ENCODE measurements around the gene TCF12.
"Not testable (repeated sequence)": the region's sequence is repeated elsewhere in the genome, so short reads cannot be mapped to it uniquely, and the experiment has no call there.

Gene TCF12

GRCh38 chr15:57010724-57011123 is 92.3 kb downstream of the TCF12 start:
- no peaks in the 10 kb centered on the region for H3K9me2 ChIP-seq (ENCODE audit: low read depth, low read length)
- no peak overlapping the region for H3K27ac ChIP-seq (ENCODE audit: low read depth, low read length, poor library complexity, severe bottlenecking)
- no peak overlapping the region for H3K4me2 ChIP-seq (ENCODE audit: low read length)
- TF ChIP-seq EZH2 (IDR thresholded peaks at IDR 0.05; ENCODE audit: borderline replicate concordance, low read length) = no peak
- no peak for TF ChIP-seq CTCF (IDR thresholded peaks at IDR 0.05; ENCODE audit: low read length)
- no peaks in the 10 kb centered on the region for H3F3A ChIP-seq (ENCODE audit: insufficient read depth, low read length)
- no peak overlapping the region for H3K4me3 ChIP-seq (ENCODE audit: low read depth, low read length, poor library complexity, severe bottlenecking)
- H3K79me2 ChIP-seq (ENCODE audit: insufficient read depth, low read length) = peaks cover 49% of the 10 kb centered on the region
- H3K36me3 ChIP-seq (ENCODE audit: insufficient read depth, low read length) = peaks cover 16% of the 10 kb centered on the region; the same call in 1 of the 2 replicates
- H3K9ac ChIP-seq (ENCODE audit: low read length) = no peak overlapping the region
- H3K27me3 ChIP-seq (ENCODE audit: insufficient read depth, low read length) = no peaks in the 10 kb centered on the region
- H2AFZ ChIP-seq (ENCODE audit: low read length) = no peak overlapping the region
- H3K4me1 ChIP-seq (ENCODE audit: insufficient read depth, low read length, severe bottlenecking) = no peaks in the 10 kb centered on the region
- H4K20me1 ChIP-seq (ENCODE audit: insufficient read depth, low read length) = no peaks in the 10 kb centered on the region
- no peaks in the 10 kb centered on the region for H3K9me3 ChIP-seq (ENCODE audit: low read length)

- no peak overlapping the region for H2AFZ ChIP-seq (ENCODE audit: low read length)
- H4K20me1 ChIP-seq (ENCODE audit: insufficient read depth, low read length) = no peaks in the 10 kb centered on the region
- TF ChIP-seq CTCF (IDR thresholded peaks at IDR 0.05; ENCODE audit: low read length) (no peak), EZH2 (IDR thresholded peaks at IDR 0.05; ENCODE audit: borderline replicate concordance, low read length) (no peak)
- peaks cover 56% of the 10 kb centered on the region for H3K79me2 ChIP-seq (ENCODE audit: insufficient read depth, low read length)
- no peaks in the 10 kb centered on the region for H3K4me1 ChIP-seq (ENCODE audit: insufficient read depth, low read length, severe bottlenecking)
- H3K27me3 ChIP-seq (ENCODE audit: insufficient read depth, low read length) = no peaks in the 10 kb centered on the region
- H3K9ac ChIP-seq (ENCODE audit: low read length) = no peak overlapping the region
- H3K9me2 ChIP-seq (ENCODE audit: low read depth, low read length) = no peaks in the 10 kb centered on the region
- H3K4me3 ChIP-seq (ENCODE audit: low read depth, low read length, poor library complexity, severe bottlenecking) = no peak overlapping the region
- H3K4me2 ChIP-seq (ENCODE audit: low read length) = no peak overlapping the region
- peaks cover 16% of the 10 kb centered on the region; the same call in 1 of the 2 replicates for H3K36me3 ChIP-seq (ENCODE audit: insufficient read depth, low read length)
- H3K9me3 ChIP-seq (ENCODE audit: low read length) = no peaks in the 10 kb centered on the region
- H3K27ac ChIP-seq (ENCODE audit: low read depth, low read length, poor library complexity, severe bottlenecking) = no peak overlapping the region
- no peaks in the 10 kb centered on the region for H3F3A ChIP-seq (ENCODE audit: insufficient read depth, low read length)
These were observed 94.1 kb downstream of the TCF12 start for GRCh38 chr15:57012556-57012955.

- H3K9me2 ChIP-seq (ENCODE audit: low read depth, low read length); H3K27me3 ChIP-seq (ENCODE audit: insufficient read depth, low read length); H3K9ac ChIP-seq (ENCODE audit: low read length); H3K4me3 ChIP-seq (ENCODE audit: low read depth, low read length, poor library complexity, severe bottlenecking); H2AFZ ChIP-seq (ENCODE audit: low read length); H4K20me1 ChIP-seq (ENCODE audit: insufficient read depth, low read length); H3K27ac ChIP-seq (ENCODE audit: low read depth, low read length, poor library complexity, severe bottlenecking); H3K4me2 ChIP-seq (ENCODE audit: low read length); H3K9me3 ChIP-seq (ENCODE audit: low read length); H3F3A ChIP-seq (ENCODE audit: insufficient read depth, low read length); H3K4me1 ChIP-seq (ENCODE audit: insufficient read depth, low read length, severe bottlenecking): not testable (repeated sequence)
- H3K79me2 ChIP-seq (ENCODE audit: insufficient read depth, low read length) = peaks cover 53% of the 10 kb centered on the region
- peaks cover 16% of the 10 kb centered on the region; the same call in 1 of the 2 replicates for H3K36me3 ChIP-seq (ENCODE audit: insufficient read depth, low read length)
These were observed 96.5 kb downstream of the TCF12 start for GRCh38 chr15:57014896-57015295.

- no peak overlapping the region for H3K4me2 ChIP-seq (ENCODE audit: low read length)
- TF ChIP-seq EZH2 (IDR thresholded peaks at IDR 0.05; ENCODE audit: borderline replicate concordance, low read length) (no peak), CTCF (IDR thresholded peaks at IDR 0.05; ENCODE audit: low read length) (no peak)
- no peak overlapping the region for H2AFZ ChIP-seq (ENCODE audit: low read length)
- H3K4me3 ChIP-seq (ENCODE audit: low read depth, low read length, poor library complexity, severe bottlenecking) = no peak overlapping the region
- H3F3A ChIP-seq (ENCODE audit: insufficient read depth, low read length) = no peaks in the 10 kb centered on the region
- no peaks in the 10 kb centered on the region for H3K9me2 ChIP-seq (ENCODE audit: low read depth, low read length)
- no peak overlapping the region for H3K9ac ChIP-seq (ENCODE audit: low read length)
- H3K4me1 ChIP-seq (ENCODE audit: insufficient read depth, low read length, severe bottlenecking) = no peaks in the 10 kb centered on the region
- no peaks in the 10 kb centered on the region for H3K27me3 ChIP-seq (ENCODE audit: insufficient read depth, low read length)
- H3K79me2 ChIP-seq (ENCODE audit: insufficient read depth, low read length) = peaks cover 52% of the 10 kb centered on the region
- no peaks in the 10 kb centered on the region; the same call in 1 of the 2 replicates for H3K9me3 ChIP-seq (ENCODE audit: low read length)
- no peaks in the 10 kb centered on the region for H4K20me1 ChIP-seq (ENCODE audit: insufficient read depth, low read length)
- peaks cover 16% of the 10 kb centered on the region; the same call in 1 of the 2 replicates for H3K36me3 ChIP-seq (ENCODE audit: insufficient read depth, low read length)
- no peak overlapping the region for H3K27ac ChIP-seq (ENCODE audit: low read depth, low read length, poor library complexity, severe bottlenecking)
These were observed 96.9 kb downstream of the TCF12 start for GRCh38 chr15:57015360-57015759.
